Testis (tissue), 2 donors: ENCODE results near the gene MOV10.

Experiments
- POLR2A ChIP-seq: fragments of 450-650 bp; IDR thresholded peaks from one replicate; pipeline ENCODE4 v1.6.1; 2017; ENCODE audit warnings: antibody characterized with exemption, mild to moderate bottlenecking, moderate library complexity
- TF ChIP-seq, protein P1 (sequence below), 3 experiments: fragments of 450-650 bp in 2 of 3; fragments of 200-600 bp in 1 of 3; sonication (generic) in 1 of 3; IDR thresholded peaks; one replicate each; pipeline ENCODE4 v1.5.1; 2016 to 2019; ENCODE audit warnings: antibody characterized with exemption in 3 of 3, mild to moderate bottlenecking in 2 of 3, moderate library complexity in 1 of 3

- TF ChIP-seq, protein P1, sequence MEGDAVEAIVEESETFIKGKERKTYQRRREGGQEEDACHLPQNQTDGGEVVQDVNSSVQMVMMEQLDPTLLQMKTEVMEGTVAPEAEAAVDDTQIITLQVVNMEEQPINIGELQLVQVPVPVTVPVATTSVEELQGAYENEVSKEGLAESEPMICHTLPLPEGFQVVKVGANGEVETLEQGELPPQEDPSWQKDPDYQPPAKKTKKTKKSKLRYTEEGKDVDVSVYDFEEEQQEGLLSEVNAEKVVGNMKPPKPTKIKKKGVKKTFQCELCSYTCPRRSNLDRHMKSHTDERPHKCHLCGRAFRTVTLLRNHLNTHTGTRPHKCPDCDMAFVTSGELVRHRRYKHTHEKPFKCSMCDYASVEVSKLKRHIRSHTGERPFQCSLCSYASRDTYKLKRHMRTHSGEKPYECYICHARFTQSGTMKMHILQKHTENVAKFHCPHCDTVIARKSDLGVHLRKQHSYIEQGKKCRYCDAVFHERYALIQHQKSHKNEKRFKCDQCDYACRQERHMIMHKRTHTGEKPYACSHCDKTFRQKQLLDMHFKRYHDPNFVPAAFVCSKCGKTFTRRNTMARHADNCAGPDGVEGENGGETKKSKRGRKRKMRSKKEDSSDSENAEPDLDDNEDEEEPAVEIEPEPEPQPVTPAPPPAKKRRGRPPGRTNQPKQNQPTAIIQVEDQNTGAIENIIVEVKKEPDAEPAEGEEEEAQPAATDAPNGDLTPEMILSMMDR (IDR thresholded peaks at IDR 0.05), result no peak
- no peak for TF ChIP-seq POLR2A
Measured at GRCh38 chr1:112719706-112720105, 45.2 kb downstream of the MOV10 start.
